ENCODE data around the gene CHST11.

The CHST11 gene

GRCh38 chr12:104427547-104427938 lies 29.2 kb upstream of the CHST11 start:
- DNase-seq (ENCODE audit: extremely low read depth in 1 of 2, low read depth in 1 of 2), result no peak

DNA sequence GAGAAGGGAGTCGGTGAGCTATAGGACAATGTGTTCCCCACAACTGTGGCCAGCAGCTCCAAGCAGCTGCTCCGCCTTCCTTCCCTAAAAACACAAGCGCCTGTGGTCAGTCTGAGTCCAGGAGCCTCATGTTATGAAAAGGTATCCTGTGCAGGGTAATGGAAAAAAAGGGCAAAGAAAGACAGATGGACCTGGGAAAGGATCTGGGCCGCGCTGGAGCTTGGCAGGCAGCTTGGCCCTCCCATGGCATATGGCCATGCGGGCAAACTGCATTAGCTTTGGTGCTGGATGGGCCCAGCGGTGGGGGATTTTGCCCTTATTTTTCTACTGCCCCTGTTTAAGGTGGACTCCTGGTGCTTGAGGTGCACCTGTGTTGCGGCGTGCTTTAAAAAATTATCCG lies 23.7 kb upstream of the CHST11 start:
- no peak for DNase-seq (ENCODE audit: extremely low read depth in 1 of 2, low read depth in 1 of 2)

- DNase-seq (ENCODE audit: extremely low read depth in 1 of 2, low read depth in 1 of 2), result no peak
Observed at GRCh38 chr12:104434129-104434528, 22.6 kb upstream of the CHST11 start.

DNA sequence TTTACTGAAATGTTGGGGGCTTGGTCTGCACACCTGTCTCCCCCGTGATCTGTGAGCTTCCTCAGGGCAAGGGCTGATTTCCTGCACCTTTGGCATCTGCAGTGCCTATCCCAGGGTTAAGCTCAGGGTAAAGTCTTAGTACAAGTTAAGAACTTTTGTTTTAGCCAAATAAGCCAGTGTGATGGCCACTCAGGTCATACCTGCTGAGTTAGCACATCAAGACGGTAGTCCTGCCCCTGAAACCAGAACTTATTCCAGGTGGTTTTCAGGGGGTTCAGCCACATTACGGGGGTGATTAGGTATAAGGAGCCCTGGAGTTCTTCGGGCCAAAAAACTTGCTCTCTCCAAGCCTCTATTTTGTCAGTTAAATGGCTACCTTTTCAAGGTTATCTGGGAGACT lies 21.6 kb upstream of the CHST11 start:
- DNase-seq (ENCODE audit: extremely low read depth in 1 of 2, low read depth in 1 of 2), result no peak

DNA sequence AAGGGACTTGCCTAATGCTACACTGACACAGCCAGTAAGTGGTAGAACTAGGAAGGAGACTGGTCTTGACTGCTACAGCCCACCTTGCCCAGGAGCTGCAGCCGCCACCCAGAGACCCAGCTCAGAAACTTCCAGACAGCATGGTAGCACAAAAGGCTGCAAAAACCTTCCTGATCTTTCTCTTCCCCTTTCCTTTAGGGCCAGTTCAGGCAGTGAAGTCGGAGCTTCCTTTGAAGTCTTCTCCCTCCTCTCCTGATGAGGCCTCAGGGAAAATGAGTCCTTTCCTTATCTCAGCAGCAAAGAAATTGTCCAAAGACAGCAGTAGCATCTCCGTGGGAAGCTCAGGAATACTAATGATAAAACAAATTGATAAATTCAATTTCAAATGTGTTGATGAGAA lies 21.0 kb upstream of the CHST11 start:
- no peak for DNase-seq (ENCODE audit: extremely low read depth in 1 of 2, low read depth in 1 of 2)

DNA sequence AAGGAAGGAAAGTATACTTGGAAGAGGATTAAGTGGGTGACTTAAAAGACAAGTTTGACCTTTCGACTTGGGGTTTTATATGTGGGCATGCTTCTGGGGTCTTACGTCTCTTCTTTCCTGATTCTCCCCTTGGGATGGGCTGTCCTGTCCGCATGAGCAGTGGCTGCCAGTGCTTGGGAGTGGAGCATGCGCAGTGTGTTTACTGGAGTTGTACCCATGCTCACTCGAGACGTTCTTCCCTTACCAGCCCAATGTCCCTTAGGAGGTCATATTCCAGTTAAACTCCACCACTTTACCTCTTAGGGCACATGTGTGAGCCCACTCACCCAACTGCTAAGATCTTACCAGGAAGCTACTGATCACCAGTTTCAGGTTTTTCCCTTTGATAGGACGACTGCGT lies 20.0 kb upstream of the CHST11 start:
- DNase-seq (ENCODE audit: extremely low read depth in 1 of 2, low read depth in 1 of 2), result no peak

DNA sequence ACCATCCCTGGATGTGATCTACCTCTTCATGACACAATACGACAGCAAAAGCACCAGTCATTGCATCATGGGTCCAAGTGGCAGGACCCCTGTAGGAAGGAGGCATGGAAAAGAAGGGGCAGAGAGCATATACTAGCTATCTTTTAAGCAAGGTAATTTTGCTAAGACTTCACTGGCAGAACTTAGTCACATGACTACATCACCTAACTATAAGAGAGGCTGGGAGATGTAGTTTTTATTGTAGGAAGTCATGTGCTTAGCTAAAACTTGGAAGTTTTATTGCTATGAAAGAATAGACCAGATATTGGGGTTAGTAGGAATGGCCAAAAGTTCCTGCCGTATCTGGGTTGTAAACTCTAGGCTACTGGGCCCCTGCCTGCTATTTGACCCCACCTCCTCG lies 18.6 kb upstream of the CHST11 start:
- no peak for DNase-seq (ENCODE audit: extremely low read depth in 1 of 2, low read depth in 1 of 2)

DNA sequence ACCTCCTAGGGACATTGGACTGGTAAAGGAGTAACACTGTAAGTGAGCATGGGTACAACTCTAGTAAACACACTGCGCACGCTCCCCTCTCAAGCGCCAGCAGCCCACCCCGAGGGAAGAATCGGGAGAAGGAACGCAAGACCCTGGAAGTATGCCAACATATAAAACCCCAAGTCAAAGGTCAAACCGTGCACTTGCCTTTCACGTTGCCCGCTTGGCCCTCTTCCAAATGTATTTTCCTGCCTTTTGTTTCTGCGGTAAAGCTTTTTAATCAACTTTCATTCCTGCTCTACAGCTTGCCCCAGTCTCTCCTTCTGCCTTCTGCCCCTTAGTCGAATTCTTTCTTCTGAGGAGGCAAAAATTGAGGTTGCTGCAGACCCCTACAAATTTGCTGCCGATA lies 17.6 kb upstream of the CHST11 start:
- no peak for DNase-seq (ENCODE audit: extremely low read depth in 1 of 2, low read depth in 1 of 2)

- no peak for DNase-seq (ENCODE audit: extremely low read depth in 1 of 2, low read depth in 1 of 2)
Observed at GRCh38 chr12:104443008-104443407, 13.7 kb upstream of the CHST11 start.

DNA sequence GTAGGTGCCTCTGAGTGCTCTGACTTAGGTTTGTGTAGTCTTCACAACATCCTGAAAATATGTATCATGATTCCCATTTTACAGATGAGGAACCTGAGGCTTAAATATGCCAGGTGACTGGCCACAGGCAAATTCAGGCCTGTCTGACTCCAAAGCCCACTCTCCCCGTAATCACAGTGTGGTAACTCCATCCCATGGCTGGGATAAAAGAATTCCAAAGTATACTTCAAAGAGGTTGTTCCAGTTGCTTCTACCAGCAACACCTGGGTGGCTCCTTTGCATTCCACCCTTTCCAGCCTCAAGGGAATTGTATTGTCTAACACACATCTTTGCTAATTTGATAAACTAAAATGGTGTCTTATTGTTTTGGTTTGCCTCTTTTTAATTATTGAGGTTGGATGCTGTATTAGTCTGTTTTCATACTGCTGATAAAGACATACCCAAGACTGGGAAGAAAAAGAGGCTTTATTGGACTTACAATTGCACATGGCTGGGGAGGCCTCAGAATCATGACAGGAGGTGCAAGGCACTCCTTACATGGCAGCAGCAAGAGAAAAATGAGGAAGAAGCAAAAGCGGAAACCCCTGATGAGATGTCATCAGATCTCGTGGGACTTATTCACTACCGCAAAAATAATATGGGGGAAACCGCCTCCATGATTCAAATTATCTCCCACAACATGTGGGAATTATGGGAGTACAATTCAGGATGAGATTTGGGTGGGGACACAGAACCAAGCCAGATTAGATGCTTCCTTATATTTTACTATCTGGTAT lies 9.9 kb upstream of the CHST11 start:
- no peak for DNase-seq (ENCODE audit: extremely low read depth in 1 of 2, low read depth in 1 of 2)

DNA sequence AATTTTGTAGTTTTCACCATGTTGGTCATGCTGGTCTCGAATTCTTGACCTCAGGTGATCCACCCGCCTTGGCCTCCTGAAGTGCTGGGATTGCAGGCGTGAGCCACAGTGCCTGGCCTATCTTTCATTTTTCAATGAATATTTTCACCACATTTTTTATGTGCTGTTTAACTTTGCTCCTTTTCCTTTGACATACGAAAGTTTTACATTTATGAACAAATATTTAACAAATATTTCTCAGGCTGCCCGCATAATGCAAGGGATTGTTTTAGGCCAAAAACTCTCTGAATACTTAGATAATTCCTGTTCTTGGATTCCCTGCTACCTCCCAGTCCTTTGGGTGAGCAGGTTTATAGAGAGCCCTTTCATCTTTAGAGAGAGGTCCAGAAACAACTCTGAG lies 8.7 kb upstream of the CHST11 start:
- DNase-seq (ENCODE audit: extremely low read depth in 1 of 2, low read depth in 1 of 2), result no peak

DNA sequence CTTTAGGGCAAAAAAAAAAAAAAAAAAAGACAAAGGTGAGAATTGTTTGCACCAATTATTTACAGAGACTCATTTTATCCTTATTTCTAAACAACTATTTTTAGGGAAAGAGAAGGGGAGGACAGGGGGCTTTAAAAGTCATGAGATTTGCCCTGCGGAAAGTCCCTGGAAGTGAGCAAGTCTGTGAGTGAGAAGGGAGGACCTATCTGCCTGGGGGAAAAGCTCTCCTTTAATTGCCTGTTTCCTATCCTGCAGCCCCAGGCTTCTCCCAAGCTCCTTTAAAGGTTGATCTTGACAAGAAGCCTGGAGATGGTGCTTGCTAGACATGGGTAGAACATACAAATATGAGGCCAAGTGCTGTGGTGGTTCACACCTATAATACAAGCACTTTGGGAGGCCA lies 8.3 kb upstream of the CHST11 start:
- no peak for DNase-seq (ENCODE audit: extremely low read depth in 1 of 2, low read depth in 1 of 2)

DNA sequence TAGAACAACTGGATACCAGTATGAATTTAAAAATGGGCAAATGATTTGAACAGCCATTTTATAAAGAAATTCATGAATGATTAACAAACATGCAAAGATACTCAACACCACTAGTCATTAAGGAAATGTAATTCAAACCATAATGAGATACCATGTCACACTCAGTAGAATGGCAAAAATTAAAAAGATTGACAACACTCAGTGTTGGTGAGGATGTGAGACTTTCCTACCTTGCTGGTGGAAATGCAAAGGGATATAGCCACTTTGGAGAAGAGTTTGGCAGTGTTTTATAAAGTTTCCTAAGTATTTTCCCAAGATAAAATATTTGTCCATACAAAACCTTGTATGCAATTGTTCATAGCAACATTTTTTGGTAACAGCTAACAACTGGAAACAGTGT lies 6.0 kb upstream of the CHST11 start:
- no peak for DNase-seq (ENCODE audit: extremely low read depth in 1 of 2, low read depth in 1 of 2)

GRCh38 chr12:104452087-104452486 lies 4.7 kb upstream of the CHST11 start:
- no peak for DNase-seq (ENCODE audit: extremely low read depth in 1 of 2, low read depth in 1 of 2)

GRCh38 chr12:104453133-104453532 lies 3.6 kb upstream of the CHST11 start:
- no peak for DNase-seq (ENCODE audit: extremely low read depth in 1 of 2, low read depth in 1 of 2)

DNA sequence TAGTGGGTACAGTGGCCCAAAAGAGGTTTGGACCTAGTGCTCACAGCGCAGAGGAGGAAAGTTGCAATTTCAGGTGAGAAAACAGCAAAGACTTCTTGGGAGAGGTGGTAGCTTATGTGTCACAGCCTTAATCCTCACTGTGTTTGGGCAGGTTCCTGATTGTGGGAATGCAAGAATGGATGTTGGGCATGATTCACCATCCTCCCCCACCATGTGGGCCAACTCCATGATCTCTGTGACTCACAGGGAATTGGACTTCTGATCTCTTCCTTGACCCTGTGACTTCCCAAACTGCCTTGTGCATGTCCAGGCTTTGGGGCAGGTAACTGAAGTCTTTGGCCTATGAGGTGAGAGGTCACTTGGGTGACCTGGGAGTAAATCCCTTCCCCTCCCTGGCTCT lies 1.8 kb upstream of the CHST11 start:
- no peak for DNase-seq (ENCODE audit: extremely low read depth in 1 of 2, low read depth in 1 of 2)

DNA sequence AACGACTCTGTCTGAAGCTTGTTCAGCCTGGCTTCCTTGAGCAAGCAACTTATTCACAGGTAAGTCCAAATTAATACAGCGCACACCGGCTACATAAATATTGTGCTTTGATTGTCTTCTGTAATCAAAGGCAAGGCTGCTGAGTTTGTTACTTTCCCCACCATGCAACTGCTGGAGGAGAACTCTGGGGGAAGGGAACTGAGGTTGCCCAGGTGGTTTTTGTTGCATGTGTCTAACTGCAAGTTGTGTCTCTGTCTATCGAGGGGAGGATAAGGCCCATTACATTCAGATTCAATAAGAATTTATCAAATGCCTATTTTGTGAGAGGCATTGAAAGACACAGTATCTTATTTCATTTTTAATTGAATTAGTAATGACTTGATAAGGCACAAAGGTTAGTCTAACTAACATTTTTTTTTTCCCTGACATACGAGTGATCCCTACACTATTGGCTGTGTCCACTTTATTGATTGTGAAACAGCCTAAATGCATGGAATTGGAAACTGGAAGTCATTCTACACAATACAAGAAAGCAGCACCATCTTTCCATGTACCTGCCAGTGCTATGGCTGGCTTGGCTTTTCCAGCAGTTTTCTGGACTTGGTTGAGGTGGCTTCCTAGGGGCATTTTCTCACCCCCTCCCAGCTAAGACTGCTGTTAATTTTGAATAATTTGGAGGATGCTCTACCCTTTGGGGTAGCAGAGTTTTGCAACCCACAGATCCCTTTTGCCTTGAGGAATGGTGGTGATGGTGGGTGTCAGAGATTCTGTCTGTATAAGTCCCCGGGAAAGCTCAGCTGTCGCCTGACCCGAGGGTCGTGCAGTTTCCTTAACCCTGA lies 951 bp upstream of the CHST11 start:
- DNase-seq (ENCODE audit: extremely low read depth in 1 of 2, low read depth in 1 of 2), result no peak

- DNase-seq (ENCODE audit: extremely low read depth in 1 of 2, low read depth in 1 of 2), result no peak
Observed at GRCh38 chr12:104456950-104457745, 400 bp downstream of the CHST11 start.

DNA sequence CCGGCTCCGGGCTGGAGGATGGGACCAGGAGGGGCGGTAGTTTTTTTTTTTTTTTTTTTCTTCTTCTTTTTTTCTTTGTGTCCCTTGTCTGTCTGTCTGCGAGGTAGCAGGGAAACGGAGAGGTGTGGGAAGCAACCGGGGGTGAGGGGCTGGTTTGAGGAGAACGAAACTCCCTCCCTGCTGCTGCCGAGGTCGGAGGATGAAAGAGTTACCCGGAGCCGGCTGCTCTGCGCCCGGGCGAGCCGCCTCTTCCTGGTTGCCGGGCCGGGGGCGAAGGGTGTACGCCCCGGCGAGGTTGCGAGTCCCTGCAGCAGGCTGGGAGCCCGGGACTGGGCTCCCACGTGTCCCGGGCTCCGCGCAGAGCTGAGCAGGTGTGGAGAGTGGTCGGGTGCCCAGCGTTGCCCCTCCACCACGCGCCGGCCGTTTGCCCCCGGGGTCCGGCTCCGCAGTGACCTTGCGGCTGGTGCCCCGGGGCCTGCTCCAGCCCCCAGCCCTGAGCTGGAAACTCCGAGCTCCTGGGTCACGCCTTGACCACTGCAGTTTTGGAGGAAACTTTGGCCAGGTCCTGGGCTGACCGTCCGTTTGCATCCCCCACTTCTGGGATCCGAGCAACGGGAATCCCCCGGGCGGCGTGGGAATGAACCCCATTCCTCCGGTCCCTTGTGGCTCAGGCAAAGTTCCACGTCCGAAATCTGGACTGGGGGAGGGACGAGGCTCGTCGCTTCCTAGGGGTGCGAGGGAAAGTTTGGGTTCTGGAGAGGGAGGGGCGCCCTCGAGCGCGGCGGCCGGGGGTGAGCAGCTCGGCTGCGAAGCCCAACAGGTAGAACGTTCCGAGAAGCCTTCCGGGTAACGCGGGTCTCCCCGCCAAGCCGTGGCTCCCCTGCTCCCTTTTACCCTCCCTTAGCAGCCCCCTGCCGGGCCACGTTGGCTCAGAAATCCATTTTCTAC lies 1.3 kb downstream of the CHST11 start:
- DNase-seq (ENCODE audit: extremely low read depth in 1 of 2, low read depth in 1 of 2), result no peak

DNA sequence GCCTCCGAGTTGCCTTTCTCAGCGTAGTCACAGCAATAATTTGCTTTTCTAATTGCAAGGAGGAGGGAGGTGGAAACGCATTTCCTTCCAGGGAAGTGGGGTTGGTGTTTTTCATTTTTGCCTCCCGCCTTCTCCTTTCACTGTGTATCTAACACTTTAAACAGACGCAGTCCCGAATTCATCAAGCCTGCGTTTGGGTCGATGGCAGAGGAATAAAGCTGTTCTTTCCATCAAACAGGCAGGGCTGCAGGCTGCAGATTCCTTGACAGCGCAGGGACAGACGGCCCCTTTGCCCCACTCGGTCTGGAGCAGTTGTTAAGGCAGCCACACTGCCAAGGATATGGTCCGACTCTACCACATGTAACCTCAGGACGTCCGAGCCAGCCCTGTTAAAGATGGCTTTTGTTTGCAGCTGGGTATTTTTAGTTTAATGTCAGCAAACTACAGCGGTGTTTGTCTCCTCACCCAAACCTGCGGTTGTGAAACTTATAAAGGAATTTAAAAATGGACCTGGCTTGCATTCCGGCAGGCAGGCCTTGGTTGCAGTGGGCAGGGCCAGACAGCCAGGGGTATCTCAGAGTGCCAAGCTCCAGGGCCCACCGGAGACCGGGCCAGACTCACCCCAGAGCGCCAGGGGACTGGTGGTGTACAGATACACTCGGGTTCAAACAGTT lies 2.1 kb downstream of the CHST11 start:
- DNase-seq (ENCODE audit: extremely low read depth in 1 of 2, low read depth in 1 of 2), result no peak
